ENCODE data around the gene SOX11. TPM values are rescaled to one million over a fixed set of nuclear protein-coding genes. Genes with fewer than 3 reads are reported as not detected.

The SOX11 gene
- polyA plus RNA-seq, 1 donor (not counting 4 experiments of a cell fraction or from before 2014, with no cell fraction given) = not detected

DNA sequence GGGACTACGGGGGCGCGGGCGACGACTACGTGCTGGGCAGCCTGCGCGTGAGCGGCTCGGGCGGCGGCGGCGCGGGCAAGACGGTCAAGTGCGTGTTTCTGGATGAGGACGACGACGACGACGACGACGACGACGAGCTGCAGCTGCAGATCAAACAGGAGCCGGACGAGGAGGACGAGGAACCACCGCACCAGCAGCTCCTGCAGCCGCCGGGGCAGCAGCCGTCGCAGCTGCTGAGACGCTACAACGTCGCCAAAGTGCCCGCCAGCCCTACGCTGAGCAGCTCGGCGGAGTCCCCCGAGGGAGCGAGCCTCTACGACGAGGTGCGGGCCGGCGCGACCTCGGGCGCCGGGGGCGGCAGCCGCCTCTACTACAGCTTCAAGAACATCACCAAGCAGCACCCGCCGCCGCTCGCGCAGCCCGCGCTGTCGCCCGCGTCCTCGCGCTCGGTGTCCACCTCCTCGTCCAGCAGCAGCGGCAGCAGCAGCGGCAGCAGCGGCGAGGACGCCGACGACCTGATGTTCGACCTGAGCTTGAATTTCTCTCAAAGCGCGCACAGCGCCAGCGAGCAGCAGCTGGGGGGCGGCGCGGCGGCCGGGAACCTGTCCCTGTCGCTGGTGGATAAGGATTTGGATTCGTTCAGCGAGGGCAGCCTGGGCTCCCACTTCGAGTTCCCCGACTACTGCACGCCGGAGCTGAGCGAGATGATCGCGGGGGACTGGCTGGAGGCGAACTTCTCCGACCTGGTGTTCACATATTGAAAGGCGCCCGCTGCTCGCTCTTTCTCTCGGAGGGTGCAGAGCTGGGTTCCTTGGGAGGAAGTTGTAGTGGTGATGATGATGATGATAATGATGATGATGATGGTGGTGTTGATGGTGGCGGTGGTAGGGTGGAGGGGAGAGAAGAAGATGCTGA is 1.4 kb downstream of the SOX11 start:
- H3K27me3 ChIP-seq (ENCODE audit: control insufficient read depth, extremely low read depth, insufficient read depth, low read length) = peaks cover 67% of the 10 kb centered on the region
- H3K79me2 ChIP-seq (ENCODE audit: control insufficient read depth, insufficient read depth, low read length) = no peaks in the 10 kb centered on the region
- H3K9ac ChIP-seq (ENCODE audit: control insufficient read depth, extremely low read depth, insufficient read depth, low read length) = no peak overlapping the region

DNA sequence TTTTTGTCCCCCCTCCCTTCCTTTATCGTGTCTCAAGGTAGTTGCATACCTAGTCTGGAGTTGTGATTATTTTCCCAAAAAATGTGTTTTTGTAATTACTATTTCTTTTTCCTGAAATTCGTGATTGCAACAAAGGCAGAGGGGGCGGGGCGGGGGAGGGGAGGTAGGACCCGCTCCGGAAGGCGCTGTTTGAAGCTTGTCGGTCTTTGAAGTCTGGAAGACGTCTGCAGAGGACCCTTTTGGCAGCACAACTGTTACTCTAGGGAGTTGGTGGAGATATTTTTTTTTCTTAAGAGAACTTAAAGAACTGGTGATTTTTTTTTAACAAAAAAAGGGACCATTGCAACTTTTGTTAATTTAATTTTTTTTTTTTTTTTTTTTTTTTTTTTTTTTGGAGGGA is 2.1 kb downstream of the SOX11 start:
- no peak overlapping the region for H3K9ac ChIP-seq (ENCODE audit: control insufficient read depth, extremely low read depth, insufficient read depth, low read length)
- H3K9me1 ChIP-seq (ENCODE audit: control insufficient read depth, extremely low read depth, insufficient read depth, low read length) = no peaks in the 10 kb centered on the region
- no peak overlapping the region for H3K27ac ChIP-seq (ENCODE audit: control insufficient read depth, insufficient read depth, low read length)
- no peak for TF ChIP-seq EZH2 (IDR thresholded peaks at IDR 0.05; ENCODE audit: low read length)
- TF ChIP-seq, protein P1, sequence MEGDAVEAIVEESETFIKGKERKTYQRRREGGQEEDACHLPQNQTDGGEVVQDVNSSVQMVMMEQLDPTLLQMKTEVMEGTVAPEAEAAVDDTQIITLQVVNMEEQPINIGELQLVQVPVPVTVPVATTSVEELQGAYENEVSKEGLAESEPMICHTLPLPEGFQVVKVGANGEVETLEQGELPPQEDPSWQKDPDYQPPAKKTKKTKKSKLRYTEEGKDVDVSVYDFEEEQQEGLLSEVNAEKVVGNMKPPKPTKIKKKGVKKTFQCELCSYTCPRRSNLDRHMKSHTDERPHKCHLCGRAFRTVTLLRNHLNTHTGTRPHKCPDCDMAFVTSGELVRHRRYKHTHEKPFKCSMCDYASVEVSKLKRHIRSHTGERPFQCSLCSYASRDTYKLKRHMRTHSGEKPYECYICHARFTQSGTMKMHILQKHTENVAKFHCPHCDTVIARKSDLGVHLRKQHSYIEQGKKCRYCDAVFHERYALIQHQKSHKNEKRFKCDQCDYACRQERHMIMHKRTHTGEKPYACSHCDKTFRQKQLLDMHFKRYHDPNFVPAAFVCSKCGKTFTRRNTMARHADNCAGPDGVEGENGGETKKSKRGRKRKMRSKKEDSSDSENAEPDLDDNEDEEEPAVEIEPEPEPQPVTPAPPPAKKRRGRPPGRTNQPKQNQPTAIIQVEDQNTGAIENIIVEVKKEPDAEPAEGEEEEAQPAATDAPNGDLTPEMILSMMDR (optimal IDR thresholded peaks at IDR 0.05 in 1 of 3, IDR thresholded peaks at IDR 0.05 in 1 of 3, conservative IDR thresholded peaks at IDR 0.05 in 1 of 3; ENCODE audit: extremely low read depth in 1 of 3, insufficient read depth in 2 of 3, low read length in 3 of 3) = no peak
- H3K79me2 ChIP-seq (ENCODE audit: control insufficient read depth, insufficient read depth, low read length) = no peaks in the 10 kb centered on the region
- no peaks in the 10 kb centered on the region for H3K9me3 ChIP-seq (ENCODE audit: control insufficient read depth, low read depth, low read length)
- no peaks in the 10 kb centered on the region for H3K36me3 ChIP-seq (ENCODE audit: control insufficient read depth in 2 of 2, extremely low read depth in 1 of 2, insufficient read depth in 2 of 2, low read length in 2 of 2)
- FAIRE-seq (no peak), DNase-seq (ENCODE audit: low read depth, low spot score) (no peak)
- dilution Hi-C loops (cut with MboI; ENCODE audit: extremely low pct_ligation_motif_present, low sequenced_read_pairs) = no loop called here
- no peaks in the 10 kb centered on the region for H3K4me1 ChIP-seq (ENCODE audit: control insufficient read depth, extremely low read depth, insufficient read depth, low read length)
- H3K4me3 ChIP-seq (ENCODE audit: control insufficient read depth in 2 of 3, extremely low read depth in 1 of 3, insufficient read depth in 2 of 3, low read depth in 1 of 3, low read length in 3 of 3) = no peak overlapping the region
- H2AFZ ChIP-seq (ENCODE audit: control insufficient read depth, low read length) = no peak overlapping the region
- H4K20me1 ChIP-seq (ENCODE audit: control insufficient read depth, extremely low read depth, insufficient read depth, low read length) = no peaks in the 10 kb centered on the region
- no peak overlapping the region for H3K4me2 ChIP-seq (ENCODE audit: control insufficient read depth, extremely low read depth, insufficient read depth, low read depth, low read length)
- peaks cover 67% of the 10 kb centered on the region for H3K27me3 ChIP-seq (ENCODE audit: control insufficient read depth, extremely low read depth, insufficient read depth, low read length)

More for the DNA sequence above, 1.4 kb downstream of the SOX11 start:
- Histone ChIP-seq H3K9me1 (ENCODE audit: control insufficient read depth, extremely low read depth, insufficient read depth, low read length) (no peaks in the 10 kb centered on the region), H3K9me3 (ENCODE audit: control insufficient read depth, low read depth, low read length) (no peaks in the 10 kb centered on the region), H3K4me1 (ENCODE audit: control insufficient read depth, extremely low read depth, insufficient read depth, low read length) (no peaks in the 10 kb centered on the region), H2AFZ (ENCODE audit: control insufficient read depth, low read length) (no peak overlapping the region), H3K4me3 (ENCODE audit: control insufficient read depth in 2 of 3, extremely low read depth in 1 of 3, insufficient read depth in 2 of 3, low read depth in 1 of 3, low read length in 3 of 3) (no peak overlapping the region), H3K4me2 (ENCODE audit: control insufficient read depth, extremely low read depth, insufficient read depth, low read depth, low read length) (no peak overlapping the region), H4K20me1 (ENCODE audit: control insufficient read depth, extremely low read depth, insufficient read depth, low read length) (no peaks in the 10 kb centered on the region), H3K27ac (ENCODE audit: control insufficient read depth, insufficient read depth, low read length) (no peak overlapping the region), H3K36me3 (ENCODE audit: control insufficient read depth in 2 of 2, extremely low read depth in 1 of 2, insufficient read depth in 2 of 2, low read length in 2 of 2) (no peaks in the 10 kb centered on the region)
- dilution Hi-C loops (cut with MboI; ENCODE audit: extremely low pct_ligation_motif_present, low sequenced_read_pairs) = no loop called here
- DNase-seq (ENCODE audit: low read depth, low spot score) = no peak
- TF ChIP-seq, protein P1 (optimal IDR thresholded peaks at IDR 0.05 in 1 of 3, IDR thresholded peaks at IDR 0.05 in 1 of 3, conservative IDR thresholded peaks at IDR 0.05 in 1 of 3; ENCODE audit: extremely low read depth in 1 of 3, insufficient read depth in 2 of 3, low read length in 3 of 3) = no peak
- peak; percentile 87 for TF ChIP-seq EZH2 (IDR thresholded peaks at IDR 0.05; ENCODE audit: low read length)
- no peak for FAIRE-seq

Measured in keratinocyte (primary cell).